Activated CD8-positive, alpha-beta T cell treated with anti-CD3 and anti-CD28 coated beads for 36 hours (primary cell): ENCODE results near the gene SYP. TPM values are rescaled to one million over a fixed set of nuclear protein-coding genes. Genes with fewer than 3 reads are reported as not detected.

ENCODE experiments used
- ATAC-seq: fragments of 200-7000 bp; cut with Tn5 transposase; one replicate; pipeline ENCODE4 v1.10.0; 2021; ENCODE audit warnings: mild to moderate bottlenecking, moderate library complexity
- CTCF ChIA-PET: fragments of 350-600 bp; sonication (Branson Sonifier 250); formaldehyde crosslinking; loops from one replicate; lab custom pipeline; 2021; ENCODE audit warnings: antibody characterized with exemption; lab: Charles Lee
- POLR2A ChIA-PET: fragments of 350-600 bp; sonication (Branson Sonifier 250); formaldehyde crosslinking; loops from one replicate; lab custom pipeline; 2021; ENCODE audit warnings: antibody characterized with exemption; lab: Charles Lee
- DNase-seq: peaks from one replicate; pipeline ENCODE4 v3.0.0-alpha.2; 2020
- H3K27ac Mint-ChIP-seq: one replicate; pipeline ENCODE4 v1.8.0; 2021; ENCODE audit warnings: mild to moderate bottlenecking, mixed read lengths
- H3K27me3 Mint-ChIP-seq: one replicate; pipeline ENCODE4 v1.8.0; 2021; ENCODE audit warnings: mixed read lengths
- H3K36me3 Mint-ChIP-seq: one replicate; pipeline ENCODE4 v1.8.0; 2021; ENCODE audit warnings: low read depth, mixed read lengths
- H3K4me1 Mint-ChIP-seq: one replicate; pipeline ENCODE4 v1.8.0; 2021; ENCODE audit warnings: low read depth, mixed read lengths
- H3K4me3 Mint-ChIP-seq: one replicate; pipeline ENCODE4 v1.8.0; 2021; ENCODE audit warnings: mild to moderate bottlenecking, moderate library complexity, mixed read lengths
- H3K9me3 Mint-ChIP-seq: one replicate; pipeline ENCODE4 v1.8.0; 2021; ENCODE audit warnings: mixed read lengths
- intact Hi-C: fragments of 100-400 bp; cut with micrococcal nuclease; formaldehyde crosslinking; loops from one replicate; pipeline ENCODE4 v1.10.0; 2022
- total RNA-seq, 2 experiments: library from RNA; stranded (reverse); gene quantifications; one replicate each; pipeline ENCODE4 v1.2.3, GENCODE V29; 2021
- TF ChIP-seq, protein P1 (sequence below): fragments of 200-600 bp; IDR thresholded peaks from one replicate; pipeline ENCODE4 v1.8.0; 2022; ENCODE audit warnings: antibody characterized with exemption, mild to moderate bottlenecking

The SYP gene
- total RNA-seq, 2 experiments from 2014 or later = 10.2 to 11.4 TPM

DNA sequence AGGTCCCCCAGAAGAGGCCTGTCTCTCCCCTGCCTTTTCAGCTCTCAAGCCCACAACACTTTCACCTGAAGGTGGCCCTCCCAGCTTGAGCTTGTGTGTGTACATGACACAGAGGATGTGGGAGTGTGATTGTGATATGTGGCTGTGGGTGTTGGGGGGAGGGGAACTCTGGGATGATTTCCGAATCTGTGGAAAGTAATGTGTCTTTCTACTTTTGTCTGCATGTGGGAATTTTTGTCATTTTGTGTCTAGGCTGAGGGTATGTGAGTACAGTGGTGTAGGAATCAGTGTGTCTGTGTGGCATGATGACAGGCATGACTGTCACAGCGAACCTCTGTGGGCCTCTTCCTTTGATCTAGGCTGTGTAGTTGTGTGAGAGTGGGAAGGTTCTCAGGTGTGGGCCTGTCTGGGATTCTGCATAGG is 6.4 kb downstream of the SYP start:
- ChIA-PET CTCF (interaction anchor here (0.8 to 2.1 kb wide), 10 partner anchors 14 to 98 kb away, joined by 3 to 12 read pairs (median 4); no protein-coding TSS in a partner anchor), POLR2A (no interaction called here)
- Mint-ChIP-seq H3K36me3 (no peaks in the 10 kb centered on the region), H3K27me3 (no peaks in the 10 kb centered on the region), H3K4me3 (peak overlapping the region; percentile 24), H3K4me1 (peaks cover 26% of the 10 kb centered on the region), H3K9me3 (no peaks in the 10 kb centered on the region), H3K27ac (peak overlapping the region; percentile 65)
- intact Hi-C loops = loop anchor here (5.0 kb wide), 1 partner anchor 79 kb away; no protein-coding TSS in a partner anchor
- ATAC-seq = no peak
- TF ChIP-seq, protein P1, sequence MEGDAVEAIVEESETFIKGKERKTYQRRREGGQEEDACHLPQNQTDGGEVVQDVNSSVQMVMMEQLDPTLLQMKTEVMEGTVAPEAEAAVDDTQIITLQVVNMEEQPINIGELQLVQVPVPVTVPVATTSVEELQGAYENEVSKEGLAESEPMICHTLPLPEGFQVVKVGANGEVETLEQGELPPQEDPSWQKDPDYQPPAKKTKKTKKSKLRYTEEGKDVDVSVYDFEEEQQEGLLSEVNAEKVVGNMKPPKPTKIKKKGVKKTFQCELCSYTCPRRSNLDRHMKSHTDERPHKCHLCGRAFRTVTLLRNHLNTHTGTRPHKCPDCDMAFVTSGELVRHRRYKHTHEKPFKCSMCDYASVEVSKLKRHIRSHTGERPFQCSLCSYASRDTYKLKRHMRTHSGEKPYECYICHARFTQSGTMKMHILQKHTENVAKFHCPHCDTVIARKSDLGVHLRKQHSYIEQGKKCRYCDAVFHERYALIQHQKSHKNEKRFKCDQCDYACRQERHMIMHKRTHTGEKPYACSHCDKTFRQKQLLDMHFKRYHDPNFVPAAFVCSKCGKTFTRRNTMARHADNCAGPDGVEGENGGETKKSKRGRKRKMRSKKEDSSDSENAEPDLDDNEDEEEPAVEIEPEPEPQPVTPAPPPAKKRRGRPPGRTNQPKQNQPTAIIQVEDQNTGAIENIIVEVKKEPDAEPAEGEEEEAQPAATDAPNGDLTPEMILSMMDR = no peak
- DNase-seq = peak; percentile 43

DNA sequence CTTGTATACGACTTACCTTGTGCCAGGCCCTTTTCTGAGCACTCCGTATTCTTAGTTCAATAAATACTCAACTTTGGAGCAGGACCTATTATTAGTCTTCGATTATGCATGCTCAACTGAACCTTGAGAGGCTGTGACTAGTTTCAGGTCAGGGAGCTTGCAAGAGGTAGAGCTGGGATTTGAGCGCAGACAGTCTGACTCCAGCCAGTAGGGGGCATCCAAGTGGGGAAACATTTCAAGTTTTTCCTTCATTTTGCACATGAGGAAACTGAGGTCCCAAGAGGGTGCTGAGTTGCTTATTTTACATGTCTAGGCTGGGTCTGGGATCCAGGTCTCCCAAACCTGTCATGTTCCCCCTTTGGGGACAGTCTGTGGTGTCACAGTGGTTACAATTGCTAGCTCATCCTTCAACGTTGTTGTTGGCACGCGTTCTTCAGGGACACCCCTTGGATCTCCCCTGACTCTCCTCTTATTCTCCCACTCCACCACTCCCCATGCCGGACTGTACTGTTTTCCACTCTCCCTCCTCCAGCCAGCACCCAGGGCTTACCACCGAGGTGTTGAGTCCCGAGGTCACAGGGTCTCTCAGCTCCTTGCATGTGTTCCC is 7.2 kb downstream of the SYP start:
- Mint-ChIP-seq H3K27me3 (no peaks in the 10 kb centered on the region), H3K4me1 (peaks cover 20% of the 10 kb centered on the region), H3K9me3 (no peaks in the 10 kb centered on the region), H3K4me3 (peak overlapping the region; percentile 40), H3K27ac (peak overlapping the region; percentile 65), H3K36me3 (no peaks in the 10 kb centered on the region)
- CTCF ChIA-PET = interaction anchor here (0.6 to 2.1 kb wide), 19 partner anchors 8 to 561 kb away, joined by 3 to 12 read pairs (median 4); no protein-coding TSS in a partner anchor
- intact Hi-C loops = loop anchor here (5.0 kb wide), 1 partner anchor 79 kb away; no protein-coding TSS in a partner anchor
- TF ChIP-seq, protein P1 = peak; percentile 50
- DNase-seq (peak; percentile 57), ATAC-seq (no peak)
- POLR2A ChIA-PET = interaction anchor here (1.0 to 1.2 kb wide), 2 partner anchors 26 to 56 kb away, joined by 3 read pairs; no protein-coding TSS in a partner anchor

DNA sequence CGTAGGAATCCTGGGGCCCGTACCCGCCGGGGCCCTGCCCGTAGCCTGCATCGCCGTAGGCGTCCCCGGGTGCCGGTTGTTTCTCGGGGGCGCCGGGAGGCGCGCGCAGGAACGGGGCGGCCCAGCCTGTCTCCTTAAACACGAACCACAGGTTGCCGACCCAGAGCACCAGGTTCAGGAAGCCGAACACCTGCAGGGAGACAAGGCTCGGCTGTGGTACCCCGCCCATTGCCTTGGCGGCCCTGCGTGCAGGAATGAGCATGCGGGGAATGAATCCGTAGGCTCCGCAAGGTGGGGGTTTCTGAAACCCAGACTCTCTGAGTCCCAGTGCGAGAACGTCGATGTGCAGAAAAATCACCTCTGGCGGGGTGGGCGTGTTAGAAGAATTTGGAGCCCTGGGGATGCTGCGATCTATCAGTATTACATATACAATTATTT is 8.4 kb downstream of the SYP start:
- H3K36me3 Mint-ChIP-seq = no peaks in the 10 kb centered on the region
- peak overlapping the region; percentile 86 for H3K4me3 Mint-ChIP-seq
- TF ChIP-seq, protein P1 = no peak
- DNase-seq = peak; percentile 56
- peak overlapping the region; percentile 94 for H3K27ac Mint-ChIP-seq
- intact Hi-C loops = loop anchor here (5.0 kb wide), 1 partner anchor 81 kb away; no protein-coding TSS in a partner anchor
- peak; percentile 2 for ATAC-seq
- no peaks in the 10 kb centered on the region for H3K27me3 Mint-ChIP-seq
- H3K4me1 Mint-ChIP-seq = peaks cover 22% of the 10 kb centered on the region
- H3K9me3 Mint-ChIP-seq = no peaks in the 10 kb centered on the region
- CTCF ChIA-PET = interaction anchor here (1.0 to 2.0 kb wide), 5 partner anchors 7 to 562 kb away, joined by 3 to 6 read pairs (median 4); partner anchors contain the start of gene PLP2
- POLR2A ChIA-PET = no interaction called here

DNA sequence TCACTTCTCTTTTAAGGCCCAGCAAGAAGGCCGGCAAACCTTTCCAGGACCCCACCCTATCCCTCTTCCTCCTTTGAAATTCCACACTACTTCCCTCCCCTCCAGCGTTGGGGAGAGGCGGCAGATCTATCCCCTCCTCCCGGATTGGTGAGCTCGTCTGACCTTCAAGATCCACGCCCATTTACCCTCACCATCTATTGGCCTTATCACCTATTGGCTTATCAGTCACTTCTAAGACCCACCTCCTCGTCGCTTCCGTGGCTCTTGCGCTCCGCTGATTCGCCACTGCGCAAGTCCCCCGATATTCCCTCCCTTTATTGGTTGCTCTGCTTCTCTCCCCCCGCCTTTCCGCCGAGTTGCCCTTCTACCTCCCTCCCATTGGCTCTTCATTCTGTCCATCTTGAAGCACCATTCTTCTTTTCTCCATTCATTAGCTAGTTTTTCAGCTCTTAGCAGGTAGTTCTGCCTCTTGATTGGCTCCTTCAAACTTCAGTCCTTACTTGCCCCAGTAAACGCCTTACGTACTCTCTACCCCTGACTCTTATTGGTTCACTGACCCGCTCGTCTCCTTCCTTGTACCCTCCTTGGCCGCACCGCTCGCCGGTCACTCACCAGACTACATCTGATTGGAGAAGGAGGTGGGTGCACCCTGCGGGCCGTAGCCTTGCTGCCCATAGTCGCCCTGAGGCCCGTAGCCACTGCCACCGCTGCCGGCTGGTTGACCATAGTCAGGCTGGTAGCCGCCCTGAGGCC is 9.0 kb downstream of the SYP start:
- ATAC-seq = peak; percentile 89
- H3K4me3 Mint-ChIP-seq = peak overlapping the region; percentile 86
- intact Hi-C loops = loop anchor here (5.0 kb wide), 1 partner anchor 81 kb away; no protein-coding TSS in a partner anchor
- H3K36me3 Mint-ChIP-seq = no peaks in the 10 kb centered on the region
- no peaks in the 10 kb centered on the region for H3K27me3 Mint-ChIP-seq
- H3K27ac Mint-ChIP-seq = peak overlapping the region; percentile 94
- CTCF ChIA-PET = interaction anchor here (1.0 to 1.9 kb wide), 4 partner anchors 10 to 35 kb away, joined by 3 to 7 read pairs (median 4); partner anchors contain the start of gene PLP2
- H3K4me1 Mint-ChIP-seq = peaks cover 26% of the 10 kb centered on the region
- no peaks in the 10 kb centered on the region for H3K9me3 Mint-ChIP-seq
- TF ChIP-seq, protein P1 = no peak
- peak; percentile 88 for DNase-seq
- POLR2A ChIA-PET = no interaction called here
